Epithelial cell of proximal tubule (primary cell): Measurements from ENCODE around the gene ARPC4. TPM values are rescaled to one million over a fixed set of nuclear protein-coding genes. Genes with fewer than 3 reads are reported as not detected.

ENCODE experiments used
- DNase-seq: peaks from one replicate; pipeline ENCODE4 v3.0.0-alpha.2; 2011; ENCODE audit warnings: low read depth
- H3K4me3 ChIP-seq: 2 replicates; pipeline ENCODE4 v1.5.1; 2011; ENCODE audit warnings: low read depth, mild to moderate bottlenecking, low read length
- CTCF ChIP-seq: conservative IDR thresholded peaks from 2 replicates; pipeline ENCODE4 v1.5.1; 2012; ENCODE audit warnings: low read depth, mild to moderate bottlenecking, low read length
- total RNA-seq: library from RNA; depleted of rRNA; stranded (reverse); fragments of >200 nt; gene quantifications from 2 replicates; pipeline ENCODE4 v1.2.3, GENCODE V29; 2015

The ARPC4 gene
- total RNA-seq: 153 and 296 TPM in 2 replicates

- no peak for TF ChIP-seq CTCF
- peak; percentile 88 for DNase-seq
- peak within 1 kb of the TSS; percentile 91 for H3K4me3 ChIP-seq
Observed at GRCh38 chr3:9792405-9793160, at the start of gene ARPC4, which contains the start of gene TADA3. ARPC4 (plus strand) TSS chr3:9793082; CDS start chr3:9793122, 40 bp downstream. TADA3 (minus strand) TSS chr3:9792473; CDS start chr3:9791466, 1,007 bp downstream.

GRCh38 chr3:9743548-9743947 is 49.3 kb upstream of the ARPC4 start:
- no peak overlapping the region for H3K4me3 ChIP-seq
- TF ChIP-seq CTCF: no peak
- no peak for DNase-seq

- DNase-seq: no peak
- no peak overlapping the region for H3K4me3 ChIP-seq
- TF ChIP-seq CTCF: no peak
Observed at GRCh38 chr3:9744162-9744561, 48.7 kb upstream of the ARPC4 start.

GRCh38 chr3:9745521-9745920 is 47.4 kb upstream of the ARPC4 start:
- DNase-seq: no peak
- no peak overlapping the region for H3K4me3 ChIP-seq
- TF ChIP-seq CTCF: no peak

GRCh38 chr3:9746330-9746729 is 46.6 kb upstream of the ARPC4 start:
- H3K4me3 ChIP-seq: no peak overlapping the region
- no peak for DNase-seq
- TF ChIP-seq CTCF: no peak

GRCh38 chr3:9747267-9747666 is 45.6 kb upstream of the ARPC4 start:
- TF ChIP-seq CTCF: no peak
- H3K4me3 ChIP-seq: no peak overlapping the region
- no peak for DNase-seq

GRCh38 chr3:9748031-9748430 is 44.9 kb upstream of the ARPC4 start:
- no peak for TF ChIP-seq CTCF
- DNase-seq: no peak
- H3K4me3 ChIP-seq: no peak overlapping the region
